ENCODE data around the gene NIT1. TPM values are rescaled to one million over a fixed set of nuclear protein-coding genes. Genes with fewer than 3 reads are reported as not detected.

The NIT1 gene
- total and polyA plus RNA-seq, 9 of the 15 experiments (the other 6 are each of a cell fraction or from before 2014, with no cell fraction given): 18.4 to 76.0 (median 33.7) TPM

GRCh38 chr1:161131523-161132409 lies 13.9 kb downstream of the NIT1 start (continued):
- peak; percentile 55; the same call in 1 of the 2 replicates for TF ChIP-seq ZNF407 (IDR thresholded peaks at IDR 0.05; ENCODE audit: low read depth)
- TF ChIP-seq POLR2A (conservative IDR thresholded peaks at IDR 0.05): no peak
- TF ChIP-seq ZBTB34 (CRISPR knock-in tag; IDR thresholded peaks at IDR 0.05): no peak
- TF ChIP-seq CBFB (CRISPR knock-in tag; IDR thresholded peaks at IDR 0.05): no peak
- no peak for TF ChIP-seq ZZZ3 (IDR thresholded peaks at IDR 0.05)
- no peak for TF ChIP-seq PPARD (CRISPR knock-in tag; IDR thresholded peaks at IDR 0.05)
- TF ChIP-seq IFI16 (CRISPR knock-in tag; IDR thresholded peaks at IDR 0.05): no peak
- TF ChIP-seq NR2C1 (IDR thresholded peaks at IDR 0.05): no peak
- no peak for TF ChIP-seq NR2C1 (tag; IDR thresholded peaks at IDR 0.05)
- TF ChIP-seq FOSL1 (tag; conservative IDR thresholded peaks at IDR 0.05): no peak
- TF ChIP-seq E2F5 (CRISPR knock-in tag; IDR thresholded peaks at IDR 0.05): no peak
- no peak for TF ChIP-seq LCOR (CRISPR knock-in tag; IDR thresholded peaks at IDR 0.05)
- TF ChIP-seq ARID3B (CRISPR knock-in tag; IDR thresholded peaks at IDR 0.05; ENCODE audit: borderline replicate concordance): no peak
- no peak for TF ChIP-seq GTF2E2 (tag; IDR thresholded peaks at IDR 0.05)
- no peak for TF ChIP-seq RBFOX2 (IDR thresholded peaks at IDR 0.05; ENCODE audit: low read depth, low read length)

Data from K562 (cell line).